Body of pancreas (tissue), 4 donors: ENCODE measurements around the gene MAX.

ENCODE experiments used
- CTCF ChIP-seq, 7 experiments: fragments of 450-650 bp in 4 of 7; fragments of 200-600 bp in 3 of 7; sonication (generic) in 3 of 7; IDR thresholded peaks; one replicate each; pipeline ENCODE4 v1.5.1; 2016 to 2019; ENCODE audit warnings: antibody characterized with exemption in 7 of 7
- POLR2A ChIP-seq, 3 donors: fragments of 450-650 bp; IDR thresholded peaks; one replicate each; pipeline ENCODE4 v1.6.1; 2016; ENCODE audit warnings: antibody characterized with exemption in 3 of 3, mild to moderate bottlenecking in 2 of 3

DNA sequence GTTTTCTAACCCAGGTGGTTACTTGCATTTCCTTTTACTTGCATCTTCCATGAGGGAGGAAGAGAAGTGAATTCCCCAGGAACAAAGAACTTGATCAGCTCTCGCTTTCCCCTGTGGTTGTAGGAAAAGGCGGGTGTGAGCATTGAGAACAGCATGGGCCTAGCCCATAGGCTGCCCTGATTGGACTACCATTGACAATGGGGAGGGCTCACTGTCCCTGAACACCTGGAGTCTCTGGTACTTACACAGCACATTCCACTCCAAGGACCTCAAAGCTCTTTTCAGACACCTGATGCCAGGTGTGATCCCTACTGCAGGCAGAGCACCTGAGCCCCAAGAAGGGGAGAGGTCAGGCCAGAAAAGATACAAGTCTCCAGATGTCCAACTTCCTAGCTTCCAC, 25.0 kb downstream of the MAX start:
- TF ChIP-seq CTCF (IDR thresholded peaks at IDR 0.05) (no peak), POLR2A (IDR thresholded peaks at IDR 0.05) (no peak)
